ENCODE results near the gene PLEKHG4B. TPM values are rescaled to one million over a fixed set of nuclear protein-coding genes. Genes with fewer than 3 reads are reported as not detected.

PLEKHG4B gene
- total RNA-seq, 1 experiment from 2014 or later, result not detected

DNA sequence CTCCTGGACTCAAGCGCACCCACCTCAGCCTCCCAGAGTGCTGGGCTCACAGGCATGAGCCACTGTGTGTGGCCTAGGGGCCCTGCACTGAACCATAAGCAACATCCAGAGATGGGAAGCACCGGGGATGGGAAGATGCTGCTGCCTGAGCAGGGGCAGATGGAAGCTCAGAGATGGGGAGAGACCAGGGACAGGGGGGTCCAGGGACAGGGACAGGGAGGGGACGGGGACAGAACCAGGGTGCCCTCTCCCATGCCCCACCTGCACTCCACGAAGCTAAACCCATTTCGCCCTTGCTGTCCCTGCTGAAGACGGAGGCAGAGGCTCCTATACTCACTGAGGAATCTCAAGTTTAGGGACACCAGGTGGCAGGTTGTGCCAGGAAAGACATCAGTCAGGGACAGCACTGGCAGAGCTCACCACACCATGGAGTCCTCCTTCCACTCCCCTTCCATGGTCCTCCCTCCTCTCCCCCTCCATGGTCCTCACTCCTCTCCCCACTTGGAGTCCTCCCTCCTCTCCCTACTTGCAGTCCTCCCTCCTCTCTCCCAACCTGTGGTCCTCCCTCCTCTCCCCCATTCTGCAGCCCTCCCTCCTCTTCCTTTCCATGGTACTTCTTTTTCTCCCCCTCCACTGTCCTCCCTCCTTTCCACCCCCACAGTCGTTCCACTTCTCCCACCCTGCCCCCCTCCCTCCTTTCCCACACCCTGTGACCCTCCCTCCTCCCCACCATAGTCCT lies 53.8 kb downstream of the PLEKHG4B start:
- POLR2A ChIA-PET, result no interaction called here

GRCh38 chr5:147751-148150 lies 55.8 kb downstream of the PLEKHG4B start:
- H3K9me3 Mint-ChIP-seq (ENCODE audit: unreplicated experiment), result peaks cover 18% of the 10 kb centered on the region
- no peaks in the 10 kb centered on the region for H3K4me1 Mint-ChIP-seq (ENCODE audit: insufficient read depth, unreplicated experiment)
- H3K27ac Mint-ChIP-seq (ENCODE audit: low read depth, unreplicated experiment), result no peak overlapping the region
- no peaks in the 10 kb centered on the region for H3K36me3 Mint-ChIP-seq (ENCODE audit: insufficient read depth, unreplicated experiment)
- DNase-seq (ENCODE audit: unreplicated experiment), result no peak
- no peak overlapping the region for H3K4me3 Mint-ChIP-seq (ENCODE audit: unreplicated experiment)
- ChIA-PET POLR2A (no interaction called here), CTCF (interaction anchor here (0.6 kb wide), 1 partner anchor 123 kb away, joined by 3 read pairs; no protein-coding TSS in a partner anchor)
- TF ChIP-seq, protein P1, sequence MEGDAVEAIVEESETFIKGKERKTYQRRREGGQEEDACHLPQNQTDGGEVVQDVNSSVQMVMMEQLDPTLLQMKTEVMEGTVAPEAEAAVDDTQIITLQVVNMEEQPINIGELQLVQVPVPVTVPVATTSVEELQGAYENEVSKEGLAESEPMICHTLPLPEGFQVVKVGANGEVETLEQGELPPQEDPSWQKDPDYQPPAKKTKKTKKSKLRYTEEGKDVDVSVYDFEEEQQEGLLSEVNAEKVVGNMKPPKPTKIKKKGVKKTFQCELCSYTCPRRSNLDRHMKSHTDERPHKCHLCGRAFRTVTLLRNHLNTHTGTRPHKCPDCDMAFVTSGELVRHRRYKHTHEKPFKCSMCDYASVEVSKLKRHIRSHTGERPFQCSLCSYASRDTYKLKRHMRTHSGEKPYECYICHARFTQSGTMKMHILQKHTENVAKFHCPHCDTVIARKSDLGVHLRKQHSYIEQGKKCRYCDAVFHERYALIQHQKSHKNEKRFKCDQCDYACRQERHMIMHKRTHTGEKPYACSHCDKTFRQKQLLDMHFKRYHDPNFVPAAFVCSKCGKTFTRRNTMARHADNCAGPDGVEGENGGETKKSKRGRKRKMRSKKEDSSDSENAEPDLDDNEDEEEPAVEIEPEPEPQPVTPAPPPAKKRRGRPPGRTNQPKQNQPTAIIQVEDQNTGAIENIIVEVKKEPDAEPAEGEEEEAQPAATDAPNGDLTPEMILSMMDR (IDR thresholded peaks at IDR 0.05; ENCODE audit: unreplicated experiment), result no peak
- intact Hi-C loops (cut with micrococcal nuclease), result no loop called here
- BruUV-seq (replicated peaks), result no TSS peak
- H3K27me3 Mint-ChIP-seq (ENCODE audit: insufficient read depth, unreplicated experiment), result peaks cover 22% of the 10 kb centered on the region

More for the DNA sequence above, 53.8 kb downstream of the PLEKHG4B start:
- H3K4me3 Mint-ChIP-seq (ENCODE audit: unreplicated experiment), result no peak overlapping the region
- intact Hi-C loops (cut with micrococcal nuclease), result no loop called here
- no peaks in the 10 kb centered on the region for H3K4me1 Mint-ChIP-seq (ENCODE audit: insufficient read depth, unreplicated experiment)
- CTCF ChIA-PET, result no interaction called here
- peaks cover 18% of the 10 kb centered on the region for H3K9me3 Mint-ChIP-seq (ENCODE audit: unreplicated experiment)
- TF ChIP-seq, protein P1 (IDR thresholded peaks at IDR 0.05; ENCODE audit: unreplicated experiment), result no peak
- no peak for DNase-seq (ENCODE audit: unreplicated experiment)
- H3K27ac Mint-ChIP-seq (ENCODE audit: low read depth, unreplicated experiment), result no peak overlapping the region
- BruUV-seq (replicated peaks), result no TSS peak
- H3K27me3 Mint-ChIP-seq (ENCODE audit: insufficient read depth, unreplicated experiment), result peaks cover 33% of the 10 kb centered on the region
- no peaks in the 10 kb centered on the region for H3K36me3 Mint-ChIP-seq (ENCODE audit: insufficient read depth, unreplicated experiment)

GRCh38 chr5:149745-150485 lies 57.9 kb downstream of the PLEKHG4B start:
- CTCF ChIA-PET, result interaction anchor here (0.5 kb wide), 1 partner anchor 52 kb away, joined by 3 read pairs; no protein-coding TSS in a partner anchor
- TF ChIP-seq, protein P1 (IDR thresholded peaks at IDR 0.05; ENCODE audit: unreplicated experiment), result no peak
- DNase-seq (ENCODE audit: unreplicated experiment), result peak; percentile 81
- POLR2A ChIA-PET, result no interaction called here
- peaks cover under 1% of the 10 kb centered on the region for H3K27me3 Mint-ChIP-seq (ENCODE audit: insufficient read depth, unreplicated experiment)
- BruUV-seq (replicated peaks), result no TSS peak
- H3K4me1 Mint-ChIP-seq (ENCODE audit: insufficient read depth, unreplicated experiment), result no peaks in the 10 kb centered on the region
- H3K4me3 Mint-ChIP-seq (ENCODE audit: unreplicated experiment), result no peak overlapping the region
- intact Hi-C loops (cut with micrococcal nuclease), result no loop called here
- H3K27ac Mint-ChIP-seq (ENCODE audit: low read depth, unreplicated experiment), result no peak overlapping the region
- H3K36me3 Mint-ChIP-seq (ENCODE audit: insufficient read depth, unreplicated experiment), result no peaks in the 10 kb centered on the region
- H3K9me3 Mint-ChIP-seq (ENCODE audit: unreplicated experiment), result peaks cover 18% of the 10 kb centered on the region

GRCh38 chr5:150746-151145 lies 58.8 kb downstream of the PLEKHG4B start:
- no peak for DNase-seq (ENCODE audit: unreplicated experiment)
- no TSS peak for BruUV-seq (replicated peaks)
- Mint-ChIP-seq H3K27me3 (ENCODE audit: insufficient read depth, unreplicated experiment) (no peaks in the 10 kb centered on the region), H3K4me1 (ENCODE audit: insufficient read depth, unreplicated experiment) (no peaks in the 10 kb centered on the region), H3K36me3 (ENCODE audit: insufficient read depth, unreplicated experiment) (no peaks in the 10 kb centered on the region), H3K27ac (ENCODE audit: low read depth, unreplicated experiment) (no peak overlapping the region), H3K9me3 (ENCODE audit: unreplicated experiment) (peaks cover 18% of the 10 kb centered on the region), H3K4me3 (ENCODE audit: unreplicated experiment) (no peak overlapping the region)
- intact Hi-C loops (cut with micrococcal nuclease), result no loop called here
- TF ChIP-seq, protein P1 (IDR thresholded peaks at IDR 0.05; ENCODE audit: unreplicated experiment), result no peak
- ChIA-PET CTCF (no interaction called here), POLR2A (no interaction called here)

Measured in MCF 10A (cell line).